ENCODE measurements around the gene WDTC1.
"Not testable (repeated sequence)": the region's sequence is repeated elsewhere in the genome, so short reads cannot be mapped to it uniquely, and the experiment has no call there.

The WDTC1 gene

DNA sequence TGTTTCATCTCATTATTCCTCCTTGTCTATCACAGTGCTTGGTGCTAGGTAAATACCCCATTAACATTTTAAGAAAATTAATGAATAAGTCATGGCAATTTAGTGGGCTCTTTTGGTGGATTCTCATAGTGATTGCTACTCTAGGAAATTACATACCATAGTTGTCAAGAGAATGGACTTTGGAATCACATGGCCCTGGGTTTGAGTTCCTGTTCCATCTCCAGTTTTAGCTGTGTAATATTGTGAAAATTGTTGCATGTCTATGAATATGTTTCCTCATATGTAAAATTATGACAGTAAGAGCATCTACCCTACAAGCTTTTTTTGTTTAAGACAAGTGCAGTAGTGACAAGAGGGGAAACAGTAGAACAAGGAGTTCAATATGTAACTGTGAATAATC lies 20.7 kb downstream of the WDTC1 start:
- no peak for DNase-seq

DNA sequence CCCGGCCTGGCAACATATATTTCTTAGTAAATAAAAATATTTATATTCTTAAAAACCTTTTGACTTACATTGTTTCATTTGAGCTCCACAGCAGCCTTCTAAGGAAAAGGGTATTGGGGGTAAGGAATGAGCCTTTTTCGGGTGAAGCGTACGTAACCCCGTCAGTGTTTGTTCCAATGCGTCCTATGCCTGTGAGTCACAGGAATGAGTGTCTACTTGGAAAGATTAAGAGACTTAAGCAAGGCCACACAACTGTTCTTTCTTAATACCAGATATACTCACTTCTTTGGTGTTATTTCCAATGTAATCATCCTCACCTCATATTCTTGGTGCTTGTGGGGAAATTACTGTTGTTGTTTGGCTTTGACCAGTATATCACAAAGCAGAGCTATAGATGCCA lies 22.7 kb downstream of the WDTC1 start:
- no peak for DNase-seq

GRCh38 chr1:27258598-27258997 lies 24.2 kb downstream of the WDTC1 start:
- DNase-seq = no peak

- no peak for DNase-seq
Measured at GRCh38 chr1:27267153-27267552, 32.7 kb downstream of the WDTC1 start.

- no peak for DNase-seq
Measured at GRCh38 chr1:27269276-27269675, 34.8 kb downstream of the WDTC1 start.

GRCh38 chr1:27274204-27274603 lies 39.8 kb downstream of the WDTC1 start:
- DNase-seq = no peak

DNA sequence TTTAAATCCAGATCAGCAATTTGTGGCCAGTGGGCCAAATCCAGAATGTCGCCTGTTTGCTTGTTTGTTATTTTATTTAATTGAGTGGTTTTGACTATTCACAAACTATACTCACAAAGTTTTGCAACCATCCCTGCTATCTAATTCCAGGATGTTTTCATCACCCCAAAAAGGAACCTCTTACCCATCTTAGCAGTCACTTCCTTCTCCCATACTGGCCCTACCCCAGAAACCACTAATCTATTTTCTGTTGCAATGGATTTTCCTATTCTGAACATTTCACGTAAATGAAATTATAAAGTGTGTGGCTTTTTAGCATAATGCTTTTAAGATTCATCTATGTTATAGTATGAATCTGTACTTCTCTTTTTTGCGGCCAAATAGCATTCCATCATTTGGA lies 41.3 kb downstream of the WDTC1 start:
- DNase-seq = no peak

- DNase-seq = peak; percentile 86
Measured at GRCh38 chr1:27284425-27285273, 50.2 kb downstream of the WDTC1 start.

DNA sequence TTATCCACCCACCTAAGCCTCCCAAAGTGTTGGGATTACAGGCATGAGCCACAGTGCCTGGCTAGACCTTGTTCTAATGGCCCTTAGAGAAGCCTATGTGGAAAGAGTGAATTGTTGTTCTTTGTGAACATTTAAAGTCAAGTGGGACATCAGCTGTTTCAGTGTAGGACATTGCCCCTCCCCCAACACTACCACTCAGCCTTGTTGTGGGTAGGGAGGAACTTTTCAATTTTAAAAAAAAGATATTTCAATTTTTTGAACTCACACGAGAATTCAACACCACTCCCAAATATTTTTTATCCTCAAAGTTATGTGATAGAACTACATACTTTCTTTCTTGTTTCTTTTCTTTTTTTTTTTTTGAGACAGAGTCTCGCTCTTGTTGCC lies 50.8 kb downstream of the WDTC1 start:
- no peak for DNase-seq

DNA sequence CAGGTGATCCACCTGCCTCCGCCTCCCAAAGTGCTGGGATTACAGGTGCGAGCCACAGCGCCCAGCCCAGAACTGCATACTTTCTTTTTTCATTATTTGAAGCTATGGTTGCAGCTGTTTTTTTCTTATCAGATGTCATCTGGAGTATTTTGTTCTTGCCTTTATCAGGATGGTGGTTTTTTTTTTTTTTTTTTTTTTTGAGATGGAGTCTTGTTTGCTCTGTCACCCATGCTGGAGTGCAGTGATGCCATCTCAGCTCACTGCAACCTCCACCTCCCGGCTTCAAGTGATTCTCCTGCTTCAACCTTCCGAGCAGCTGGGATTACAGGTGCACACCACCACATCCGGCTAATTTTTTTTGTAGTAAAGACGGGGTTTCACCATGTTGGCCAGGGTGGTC lies 51.4 kb downstream of the WDTC1 start:
- not testable (repeated sequence) for DNase-seq

DNA sequence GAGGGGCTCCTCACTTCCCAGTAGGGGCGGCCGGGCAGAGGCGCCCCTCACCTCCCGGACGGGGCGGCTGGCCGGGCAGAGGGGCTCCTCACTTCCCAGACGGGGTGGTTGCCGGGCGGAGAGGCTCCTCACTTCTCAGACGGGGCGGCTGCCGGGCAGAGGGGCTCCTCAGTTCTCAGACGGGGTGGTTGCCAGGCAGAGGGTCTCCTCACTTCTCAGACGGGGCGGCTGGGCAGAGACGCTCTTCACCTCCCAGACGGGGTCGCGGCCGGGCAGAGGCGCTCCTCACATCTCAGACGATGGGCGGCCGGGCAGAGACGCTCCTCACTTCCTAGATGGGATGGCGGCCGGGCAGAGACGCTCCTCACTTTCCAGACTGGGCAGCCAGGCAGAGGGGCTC lies 54.7 kb downstream of the WDTC1 start:
- not testable (repeated sequence) for DNase-seq

GRCh38 chr1:27290581-27290980 lies 56.1 kb downstream of the WDTC1 start:
- DNase-seq = no peak

DNA sequence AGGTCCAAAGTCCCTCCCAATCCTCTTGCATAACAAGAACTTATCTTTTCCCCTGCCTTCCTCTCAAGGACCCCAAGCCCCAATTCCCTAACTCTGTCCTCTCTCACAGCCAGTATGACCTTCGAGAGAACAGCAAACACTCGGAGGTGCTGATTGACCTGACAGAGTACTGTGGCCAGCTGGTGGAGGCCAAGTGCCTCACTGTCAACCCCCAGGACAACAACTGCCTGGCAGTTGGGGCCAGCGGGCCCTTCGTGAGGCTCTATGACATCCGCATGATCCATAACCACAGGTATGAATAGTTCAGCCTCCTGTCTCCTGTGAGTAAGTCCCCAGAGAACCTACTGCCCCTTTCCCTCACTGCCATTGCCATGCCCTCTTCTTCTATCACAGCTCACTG lies 57.7 kb downstream of the WDTC1 start:
- no peak for DNase-seq

- no peak for DNase-seq
Measured at GRCh38 chr1:27293915-27294314, 59.5 kb downstream of the WDTC1 start.

DNA sequence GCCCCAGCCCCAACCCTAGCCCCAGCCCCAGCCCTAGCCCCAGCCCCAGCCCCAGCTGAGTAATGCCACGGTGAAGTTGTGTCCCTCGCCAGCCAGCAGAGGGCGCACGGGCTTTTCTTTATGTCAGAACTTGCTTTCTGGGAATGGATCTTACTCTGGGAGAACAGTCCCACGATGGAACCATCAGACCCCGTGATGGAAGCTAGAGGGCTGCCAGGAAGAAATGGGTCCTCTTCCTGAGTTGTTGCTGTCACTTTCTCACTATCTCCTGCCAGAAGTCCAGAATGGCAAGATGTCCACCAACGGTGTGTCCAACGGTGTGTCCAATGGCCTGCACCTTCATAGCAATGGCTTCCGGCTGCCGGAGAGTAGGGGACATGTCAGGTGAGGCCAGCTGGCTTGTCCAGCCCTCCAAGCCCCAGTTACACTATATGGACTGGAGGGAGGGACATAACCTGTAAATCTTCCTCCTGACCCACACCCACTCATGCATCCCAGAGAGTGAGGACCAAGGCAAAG lies 62.4 kb downstream of the WDTC1 start:
- DNase-seq = peak; percentile 73

DNA sequence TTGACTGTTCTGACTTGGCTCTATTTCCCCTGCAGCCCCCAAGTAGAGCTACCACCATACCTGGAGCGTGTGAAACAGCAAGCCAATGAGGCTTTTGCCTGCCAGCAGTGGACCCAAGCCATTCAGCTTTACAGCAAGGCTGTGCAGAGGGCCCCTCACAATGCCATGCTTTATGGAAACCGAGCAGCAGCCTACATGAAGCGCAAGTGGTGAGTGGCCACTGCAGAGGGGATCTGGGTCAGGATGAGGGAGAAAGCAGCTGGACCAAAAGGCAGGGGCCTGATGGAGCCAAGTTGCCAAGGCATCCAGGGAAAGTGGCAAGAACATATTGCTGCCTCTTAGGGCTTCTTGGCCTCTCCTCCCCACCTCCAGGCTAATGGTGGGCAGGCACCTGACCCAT lies 63.5 kb downstream of the WDTC1 start:
- no peak for DNase-seq

GRCh38 chr1:27298632-27299384 lies 64.4 kb downstream of the WDTC1 start:
- DNase-seq = no peak

- DNase-seq = no peak
Measured at GRCh38 chr1:27299385-27300271, 65.2 kb downstream of the WDTC1 start.

DNA sequence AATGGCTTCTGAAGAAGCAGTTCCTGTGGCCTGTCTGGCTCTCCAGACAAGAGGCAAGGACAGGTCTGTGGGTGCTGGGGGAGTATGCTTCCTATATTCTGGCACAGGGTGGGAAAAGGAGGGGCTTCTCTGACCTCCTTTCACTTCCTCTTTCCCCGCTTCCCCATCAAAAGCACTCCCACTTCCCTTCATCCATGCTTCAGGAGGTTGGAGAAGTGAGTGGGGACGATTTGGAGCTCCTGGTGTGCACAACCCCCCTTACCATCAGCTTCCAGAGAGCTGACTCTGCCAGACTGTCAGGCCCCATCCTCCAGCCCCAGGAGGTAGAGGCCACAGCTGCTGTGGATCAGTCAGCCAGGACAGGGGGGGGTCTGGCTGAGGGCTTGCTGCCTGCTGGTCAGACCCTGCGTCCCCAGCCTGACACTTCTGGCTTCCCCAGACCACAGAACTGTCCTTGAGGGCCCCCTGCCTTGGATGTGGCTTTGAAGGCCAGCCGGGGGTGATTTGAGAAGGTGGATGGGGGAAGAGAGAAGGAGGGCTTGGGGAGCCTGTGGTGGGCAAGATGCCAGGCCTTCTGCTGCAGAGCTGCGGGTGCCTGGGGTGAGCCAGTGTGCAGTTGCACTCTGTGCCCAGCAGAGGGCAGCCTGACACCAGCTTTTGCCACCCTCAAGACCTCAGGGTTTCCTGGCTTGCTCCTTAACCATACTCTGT lies 66.1 kb downstream of the WDTC1 start:
- DNase-seq = peak; percentile 79

GRCh38 chr1:27301052-27301422 lies 66.6 kb downstream of the WDTC1 start:
- DNase-seq = no peak

- no peak for DNase-seq
Measured at GRCh38 chr1:27301582-27302199, 67.3 kb downstream of the WDTC1 start.

- no peak for DNase-seq
Measured at GRCh38 chr1:27302612-27303011, 68.2 kb downstream of the WDTC1 start.
